HG03066 (cell line): ENCODE data around the gene ZNF839.

Experiments used
- ATAC-seq: cut with Tn5 transposase; IDR thresholded peaks from one replicate; pipeline ENCODE4 v1.9.1; 2021; ENCODE audit warnings: low read depth; ENCODE audit not compliant: unreplicated experiment

The ZNF839 gene

DNA sequence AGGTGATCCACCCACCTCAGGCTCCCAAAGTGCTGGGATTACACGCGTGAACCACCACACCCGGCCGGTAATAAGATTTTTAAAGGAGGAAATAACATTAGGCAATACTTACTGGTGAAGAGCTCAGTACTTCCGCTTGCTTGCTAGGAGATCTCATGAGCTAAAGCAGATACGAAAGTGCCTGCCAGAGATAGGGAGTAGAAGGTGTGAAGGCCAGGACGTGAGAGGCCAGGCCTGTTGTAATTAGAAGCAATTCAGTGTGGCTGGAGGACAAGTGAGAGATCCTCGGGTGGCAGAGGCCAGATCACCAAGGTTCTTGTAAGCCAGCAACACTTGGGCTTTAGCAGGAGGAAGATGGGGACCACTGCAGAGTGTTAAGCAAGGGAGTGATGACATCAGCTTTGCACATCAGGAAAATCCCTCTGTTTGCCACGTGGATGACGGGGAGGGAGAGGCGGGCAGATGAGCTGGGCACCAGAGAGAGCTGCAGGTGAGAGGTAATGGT, 50.8 kb downstream of the ZNF839 start:
- no peak for ATAC-seq

DNA sequence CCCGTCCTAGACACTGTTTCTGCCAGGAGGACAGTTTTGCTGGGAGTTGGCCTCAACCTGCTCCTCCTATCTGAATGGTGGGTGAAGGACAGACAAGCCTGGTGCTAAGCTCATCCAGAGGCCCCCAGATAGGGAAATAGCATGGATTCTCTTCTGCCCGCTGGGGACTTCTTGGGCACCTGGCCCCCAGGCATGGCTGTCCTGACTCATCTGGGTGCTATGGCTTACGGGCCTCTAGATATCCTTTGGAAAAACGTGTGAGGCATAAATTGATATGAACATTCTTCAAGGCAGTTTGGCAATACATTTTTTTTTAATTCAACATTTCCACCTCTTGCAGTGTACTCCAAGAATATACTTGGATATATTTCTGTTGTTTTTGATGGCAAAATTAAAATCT, 51.8 kb downstream of the ZNF839 start:
- no peak for ATAC-seq

DNA sequence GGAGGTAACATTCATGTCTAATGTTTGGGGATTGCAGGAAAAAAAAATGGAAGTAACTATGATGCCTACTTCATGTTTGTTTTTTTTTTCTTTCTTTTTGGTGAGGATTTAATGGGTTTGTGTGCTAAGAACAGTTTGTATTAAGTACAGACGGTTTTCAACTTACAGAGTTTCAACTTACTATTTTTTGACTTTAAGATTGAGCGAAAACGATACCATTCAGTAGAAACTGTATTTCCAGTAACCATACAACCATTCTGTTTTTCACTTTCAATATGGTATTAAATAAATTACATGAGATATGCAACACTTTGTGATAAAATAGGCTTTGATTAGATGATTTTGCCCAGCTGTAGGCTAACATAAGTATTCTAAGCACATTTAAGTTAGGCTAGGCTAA, 53.6 kb downstream of the ZNF839 start:
- ATAC-seq: no peak

DNA sequence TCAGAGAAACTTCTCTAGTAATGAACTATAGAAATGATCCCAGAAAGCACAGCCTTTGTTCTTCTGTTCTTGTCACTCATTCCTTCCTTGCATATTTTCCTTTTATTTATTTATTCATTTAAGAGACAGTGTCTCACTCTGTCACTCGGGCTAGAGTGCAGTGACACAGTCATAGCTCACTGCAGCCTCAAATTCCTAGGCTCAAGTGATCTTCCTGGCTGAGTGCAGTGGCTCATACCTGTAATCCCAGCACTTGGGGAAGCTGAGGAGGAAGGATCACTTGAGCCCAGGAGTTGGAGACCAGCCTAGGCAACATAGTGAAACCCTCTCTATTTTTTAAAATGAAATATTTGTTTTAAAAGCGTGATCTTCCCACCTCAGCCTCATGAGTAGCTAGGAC, 54.7 kb downstream of the ZNF839 start:
- ATAC-seq: no peak

DNA sequence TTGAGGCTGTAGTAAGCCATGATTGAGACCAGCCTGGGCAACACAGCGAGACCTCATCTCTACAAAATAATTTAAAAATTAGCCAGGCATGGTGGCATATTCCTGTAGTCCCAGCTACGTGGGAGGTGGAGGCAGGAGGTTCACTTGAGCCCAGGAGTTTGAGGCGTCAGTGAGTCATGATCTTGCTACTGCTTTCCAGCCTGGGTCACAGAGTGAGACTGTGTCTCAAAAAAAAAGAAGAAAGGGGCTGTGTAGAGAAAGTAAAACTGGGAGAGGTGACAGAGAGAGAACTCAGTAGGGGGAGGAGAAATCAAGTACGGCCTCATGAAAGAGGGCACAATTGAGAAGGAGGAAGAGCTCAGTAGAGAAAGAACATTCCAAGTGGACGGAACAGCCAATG, 55.6 kb downstream of the ZNF839 start:
- ATAC-seq: no peak

DNA sequence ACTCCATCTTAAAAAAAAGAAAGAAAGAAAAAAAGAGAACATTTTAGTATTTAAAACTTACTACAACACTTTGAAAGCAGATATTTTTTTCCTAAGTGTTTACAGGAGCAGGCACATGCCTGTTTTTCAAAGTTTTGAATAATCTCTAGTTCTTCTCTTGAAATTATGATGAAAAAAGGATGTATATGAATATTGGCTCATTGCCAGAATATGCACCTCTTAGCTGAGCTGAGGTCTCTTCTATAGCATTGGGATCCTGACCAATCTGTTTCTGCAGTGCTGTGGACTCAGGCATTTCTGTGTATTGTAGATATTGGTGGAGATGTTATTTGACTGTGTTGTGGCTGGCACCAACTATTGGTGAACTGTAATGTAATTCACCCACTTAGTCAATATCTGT, 58.1 kb downstream of the ZNF839 start:
- no peak for ATAC-seq

DNA sequence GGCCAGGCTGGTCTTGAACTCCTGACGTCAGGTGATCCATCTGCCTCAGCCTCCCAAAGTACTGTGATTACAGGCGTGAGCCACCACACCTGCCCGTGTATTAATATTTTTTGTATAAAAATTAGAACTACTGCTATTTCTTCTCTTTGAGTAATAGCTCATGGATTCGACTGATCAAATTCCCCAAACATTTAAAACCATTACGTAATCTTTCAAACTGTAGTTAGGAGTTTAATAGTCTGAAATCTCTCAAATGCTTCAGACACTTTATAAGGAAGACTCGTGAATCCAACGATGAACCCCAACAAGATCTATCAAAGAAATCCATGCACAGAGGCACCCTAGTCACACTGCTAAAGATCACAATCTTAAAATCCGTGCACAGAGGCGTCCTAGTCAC, 59.3 kb downstream of the ZNF839 start:
- ATAC-seq: no peak

DNA sequence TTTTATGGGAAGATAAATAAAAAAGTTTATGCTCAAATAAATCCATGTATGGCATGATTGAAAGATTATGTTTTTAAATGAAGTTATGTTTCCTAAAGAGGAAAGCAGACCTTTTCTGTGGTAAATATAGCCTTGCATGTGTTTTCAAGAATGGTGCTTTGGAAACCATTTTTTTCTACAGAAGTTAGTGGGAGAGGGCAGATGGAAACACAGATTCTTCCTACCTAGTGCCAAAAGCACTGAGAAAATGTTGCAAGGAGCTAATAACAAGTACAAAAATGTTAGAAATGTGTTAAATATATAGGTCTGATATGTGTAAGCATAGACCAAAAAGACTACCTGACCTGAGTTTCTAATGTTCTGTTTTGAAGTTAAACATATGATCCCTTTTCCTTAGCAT, 67.5 kb downstream of the ZNF839 start:
- ATAC-seq: no peak

DNA sequence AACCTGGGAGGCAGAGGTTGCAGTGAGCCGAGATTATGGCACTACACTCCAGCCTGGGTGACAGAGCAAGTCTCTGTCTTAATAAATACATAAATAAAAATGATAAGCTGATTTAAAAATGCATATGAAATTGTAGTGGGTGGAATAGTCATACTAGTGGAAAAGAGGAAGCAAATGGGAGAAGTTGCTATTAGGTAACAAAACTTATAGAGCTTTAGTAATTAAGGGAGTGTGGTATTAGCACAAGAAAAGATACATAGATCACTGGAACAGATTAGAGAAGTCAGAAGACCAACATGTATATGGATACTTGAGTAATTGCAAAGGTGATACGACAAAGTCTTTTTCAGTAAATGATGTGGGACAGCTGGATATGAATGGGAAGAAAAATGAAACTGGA, 69.7 kb downstream of the ZNF839 start:
- no peak for ATAC-seq

DNA sequence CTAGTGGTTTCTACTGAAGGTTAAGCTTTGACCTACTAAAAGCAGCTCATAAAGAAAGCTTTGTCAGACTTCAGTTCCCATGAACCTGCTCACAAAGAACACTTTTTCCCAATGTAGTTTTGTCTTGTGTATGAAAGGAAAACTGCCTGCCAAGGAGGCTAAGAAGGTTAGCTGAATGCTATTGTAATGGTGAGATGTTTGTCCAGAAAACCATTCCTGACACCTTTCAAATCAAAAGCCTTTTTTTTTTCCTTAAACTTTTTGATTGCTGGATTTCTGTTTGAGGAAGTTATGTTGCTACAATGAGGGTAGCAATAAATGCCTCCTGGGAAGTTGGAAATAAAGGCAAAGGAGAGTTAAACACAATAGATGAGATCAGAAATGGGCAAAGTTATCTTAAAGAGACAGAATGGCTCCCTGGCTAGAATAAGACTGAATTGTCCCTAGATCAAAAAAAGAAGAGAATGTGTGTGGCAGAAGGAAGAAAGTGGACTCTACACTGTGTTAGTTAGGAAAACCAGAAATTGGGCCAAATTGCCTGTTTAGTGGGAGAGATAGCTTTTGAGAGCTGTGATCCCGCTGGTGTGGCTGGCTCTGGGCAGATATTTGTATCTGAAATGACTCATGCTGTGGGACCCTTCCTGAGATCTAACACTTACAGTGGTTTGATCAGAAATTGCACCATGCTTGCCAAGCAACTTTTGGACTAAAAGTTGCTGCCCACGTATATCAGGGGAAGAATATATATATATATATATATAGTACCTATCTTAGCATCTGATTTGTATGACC, 70.7 kb downstream of the ZNF839 start:
- no peak for ATAC-seq
